WERI-Rb-1 (cell line): ENCODE data around the gene MYO10.
"Not testable (repeated sequence)": the region's sequence is repeated elsewhere in the genome, so short reads cannot be mapped to it uniquely, and the experiment has no call there.

Experiments
- DNase-seq: peaks from one replicate; pipeline ENCODE4 v3.0.0-alpha.2; 2020
- H3K27ac ChIP-seq: fragments of 250-450 bp; sonication (Bioruptor Pico); 2 replicates; pipeline ENCODE4 v1.5.1; 2020; ENCODE audit warnings: mild to moderate bottlenecking, moderate library complexity
- H3K27me3 ChIP-seq: fragments of 250-450 bp; sonication (Bioruptor Pico); 2 replicates; pipeline ENCODE4 v1.5.1; 2021; ENCODE audit warnings: mild to moderate bottlenecking, low read depth, moderate library complexity; ENCODE audit not compliant: insufficient read depth, severe bottlenecking
- H3K36me3 ChIP-seq: fragments of 250-450 bp; sonication (Bioruptor Pico); 2 replicates; pipeline ENCODE4 v1.5.1; 2020; ENCODE audit warnings: mild to moderate bottlenecking, moderate library complexity
- H3K4me3 ChIP-seq: 2 replicates; pipeline ENCODE4 v1.5.1; 2011; ENCODE audit warnings: low read depth, mild to moderate bottlenecking, control low read depth, low read length
- H3K9me3 ChIP-seq: fragments of 250-450 bp; sonication (Bioruptor Pico); 2 replicates; pipeline ENCODE4 v1.5.1; 2021; ENCODE audit warnings: mild to moderate bottlenecking, moderate library complexity; ENCODE audit not compliant: severe bottlenecking
- TF ChIP-seq, protein P1 (sequence below): IDR thresholded peaks from 2 replicates; pipeline ENCODE4 v1.5.1; 2011; ENCODE audit warnings: low read depth, mild to moderate bottlenecking, control low read depth, inconsistent platforms, low read length

MYO10 gene

DNA sequence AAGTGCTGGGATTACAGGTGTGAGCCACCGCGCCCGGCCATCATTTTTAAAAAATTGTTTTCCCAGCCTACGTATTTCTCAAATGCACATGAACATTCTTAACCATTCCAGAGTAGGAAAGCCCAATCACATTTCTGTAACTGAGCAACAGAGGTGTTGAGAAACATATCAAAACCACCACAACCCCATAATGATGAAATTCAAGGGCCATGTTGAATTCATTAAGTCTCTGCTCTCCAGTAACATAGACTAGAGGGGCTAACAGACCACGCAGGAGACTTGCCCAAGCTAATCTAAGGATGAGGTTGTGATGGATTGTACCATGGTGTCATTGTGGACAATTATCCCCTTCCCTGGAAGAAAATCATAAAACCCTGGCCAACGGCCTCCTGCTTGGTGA lies 52.9 kb downstream of the MYO10 start:
- no peaks in the 10 kb centered on the region for H3K27me3 ChIP-seq
- TF ChIP-seq, protein P1, sequence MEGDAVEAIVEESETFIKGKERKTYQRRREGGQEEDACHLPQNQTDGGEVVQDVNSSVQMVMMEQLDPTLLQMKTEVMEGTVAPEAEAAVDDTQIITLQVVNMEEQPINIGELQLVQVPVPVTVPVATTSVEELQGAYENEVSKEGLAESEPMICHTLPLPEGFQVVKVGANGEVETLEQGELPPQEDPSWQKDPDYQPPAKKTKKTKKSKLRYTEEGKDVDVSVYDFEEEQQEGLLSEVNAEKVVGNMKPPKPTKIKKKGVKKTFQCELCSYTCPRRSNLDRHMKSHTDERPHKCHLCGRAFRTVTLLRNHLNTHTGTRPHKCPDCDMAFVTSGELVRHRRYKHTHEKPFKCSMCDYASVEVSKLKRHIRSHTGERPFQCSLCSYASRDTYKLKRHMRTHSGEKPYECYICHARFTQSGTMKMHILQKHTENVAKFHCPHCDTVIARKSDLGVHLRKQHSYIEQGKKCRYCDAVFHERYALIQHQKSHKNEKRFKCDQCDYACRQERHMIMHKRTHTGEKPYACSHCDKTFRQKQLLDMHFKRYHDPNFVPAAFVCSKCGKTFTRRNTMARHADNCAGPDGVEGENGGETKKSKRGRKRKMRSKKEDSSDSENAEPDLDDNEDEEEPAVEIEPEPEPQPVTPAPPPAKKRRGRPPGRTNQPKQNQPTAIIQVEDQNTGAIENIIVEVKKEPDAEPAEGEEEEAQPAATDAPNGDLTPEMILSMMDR, result no peak
- no peak overlapping the region for H3K27ac ChIP-seq
- H3K36me3 ChIP-seq, result no peaks in the 10 kb centered on the region
- peaks cover 2% of the 10 kb centered on the region for H3K9me3 ChIP-seq
- DNase-seq, result no peak
- no peak overlapping the region for H3K4me3 ChIP-seq

DNA sequence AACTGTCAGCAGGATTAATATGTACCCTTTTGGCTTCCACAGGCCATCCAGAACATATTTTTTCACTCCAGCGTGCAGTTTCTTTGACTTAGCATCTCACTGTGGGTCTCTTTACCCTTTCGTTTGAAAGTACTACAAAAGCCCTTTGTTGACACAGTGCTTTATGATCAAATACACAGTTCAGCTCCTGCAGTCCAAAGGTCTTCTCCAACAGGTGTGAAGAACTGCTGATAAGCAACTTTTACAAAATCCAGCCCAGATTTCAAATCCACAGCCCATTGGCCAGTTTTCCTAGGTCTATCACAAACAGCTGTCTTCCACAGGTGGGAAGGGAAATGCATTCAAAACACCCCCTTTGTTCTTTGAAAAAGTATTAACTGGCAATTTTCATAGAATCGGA lies 54.8 kb downstream of the MYO10 start:
- no peak for DNase-seq
- TF ChIP-seq, protein P1, result no peak
- no peaks in the 10 kb centered on the region for H3K27me3 ChIP-seq
- H3K36me3 ChIP-seq, result peaks cover 10% of the 10 kb centered on the region
- no peaks in the 10 kb centered on the region for H3K9me3 ChIP-seq
- no peak overlapping the region for H3K27ac ChIP-seq
- no peak overlapping the region for H3K4me3 ChIP-seq

DNA sequence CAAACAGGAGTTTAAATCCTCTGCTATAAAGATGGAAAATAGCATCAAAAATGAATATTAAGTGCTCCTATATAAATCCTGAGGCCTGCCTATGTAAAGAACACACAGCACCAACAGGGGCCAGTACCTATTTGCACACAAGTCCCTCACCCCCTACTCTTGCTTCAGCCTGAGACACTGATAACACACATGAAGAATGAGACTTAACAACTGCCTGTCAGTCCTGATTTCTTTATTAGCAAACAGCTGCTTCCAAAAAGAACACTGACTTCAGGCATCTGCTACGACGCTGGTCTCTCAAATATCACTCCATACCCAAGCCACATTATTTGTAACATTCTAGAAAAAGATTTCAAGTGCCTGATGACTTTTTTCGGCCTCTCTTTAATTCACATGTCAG lies 55.5 kb downstream of the MYO10 start:
- no peak overlapping the region for H3K27ac ChIP-seq
- peaks cover 11% of the 10 kb centered on the region for H3K36me3 ChIP-seq
- no peaks in the 10 kb centered on the region for H3K27me3 ChIP-seq
- no peaks in the 10 kb centered on the region for H3K9me3 ChIP-seq
- H3K4me3 ChIP-seq, result no peak overlapping the region
- TF ChIP-seq, protein P1, result no peak
- DNase-seq, result no peak

DNA sequence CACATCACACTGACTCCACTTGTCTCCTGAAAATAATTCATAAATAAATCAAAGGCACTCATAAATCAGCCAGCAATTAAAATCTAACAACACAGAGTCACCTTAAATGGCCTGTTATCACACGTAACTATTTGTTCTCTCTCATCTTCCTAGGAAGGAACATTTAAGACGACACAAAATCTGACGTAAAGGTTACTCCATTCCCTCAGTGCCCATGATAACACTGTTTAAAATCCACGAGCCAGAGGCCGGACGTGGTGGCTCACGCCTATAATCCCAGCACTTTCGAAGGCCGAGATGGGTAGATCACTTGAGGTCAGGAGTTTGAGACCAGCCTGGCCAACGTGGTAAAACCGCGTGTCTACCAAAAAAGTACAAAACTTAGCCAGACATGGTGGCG lies 56.4 kb downstream of the MYO10 start:
- Histone ChIP-seq H3K4me3 (no peak overlapping the region), H3K27ac (no peak overlapping the region), H3K36me3 (peaks cover 19% of the 10 kb centered on the region), H3K27me3 (no peaks in the 10 kb centered on the region), H3K9me3 (no peaks in the 10 kb centered on the region)
- no peak for DNase-seq
- TF ChIP-seq, protein P1, result no peak

DNA sequence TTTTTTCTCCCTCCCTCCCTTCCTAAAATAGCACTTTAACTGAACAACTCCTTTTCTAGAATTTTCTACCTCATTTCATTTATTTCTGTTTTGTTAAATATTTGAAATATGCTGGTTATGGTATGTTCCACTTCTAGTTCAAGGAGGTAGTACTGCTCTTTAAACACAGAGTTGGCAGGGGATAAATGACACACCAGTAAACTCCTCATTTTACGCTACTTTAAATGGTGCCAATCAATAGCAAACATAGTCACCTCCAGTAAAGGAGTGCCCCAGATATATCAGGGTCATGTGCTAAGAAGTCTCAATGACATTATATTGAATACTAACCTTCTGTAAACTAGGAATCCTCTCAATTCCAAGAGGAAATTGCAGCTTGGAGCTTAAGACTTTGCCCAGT lies 56.9 kb downstream of the MYO10 start:
- TF ChIP-seq, protein P1, result no peak
- no peaks in the 10 kb centered on the region for H3K27me3 ChIP-seq
- no peak overlapping the region for H3K4me3 ChIP-seq
- H3K9me3 ChIP-seq, result no peaks in the 10 kb centered on the region
- H3K36me3 ChIP-seq, result peaks cover 22% of the 10 kb centered on the region
- no peak overlapping the region for H3K27ac ChIP-seq
- no peak for DNase-seq

DNA sequence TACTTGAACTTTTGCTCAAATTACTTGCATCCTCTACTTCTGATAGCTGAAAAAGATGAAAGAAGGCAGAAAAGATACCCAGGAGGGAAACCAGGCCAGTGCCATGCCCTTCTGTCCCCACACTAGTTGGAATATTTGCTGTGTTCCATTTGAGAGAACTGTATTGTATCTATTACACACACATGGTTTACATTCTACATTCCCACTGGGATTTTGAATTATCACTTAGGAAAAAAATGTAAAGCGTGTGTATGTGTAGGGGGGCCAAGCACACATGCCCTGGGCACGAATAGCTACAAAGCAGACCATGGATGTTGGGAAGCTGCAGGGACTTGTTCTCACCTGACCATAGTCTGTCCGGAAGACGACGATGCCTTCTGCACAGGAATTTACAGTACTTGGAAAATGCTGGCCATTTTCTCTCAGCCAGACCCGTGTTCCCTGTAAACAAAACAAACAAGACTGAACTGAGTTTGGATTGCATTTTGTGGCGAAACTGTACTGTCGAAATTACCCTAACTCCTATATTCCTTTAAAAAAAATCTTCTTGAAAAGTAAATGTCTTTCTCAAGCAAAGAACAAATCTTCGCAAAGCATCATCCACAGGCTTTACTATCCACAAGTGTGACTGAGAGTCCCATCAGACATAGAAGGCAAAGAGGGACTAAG lies 58.7 kb downstream of the MYO10 start:
- Histone ChIP-seq H3K27ac (no peak overlapping the region), H3K4me3 (no peak overlapping the region), H3K9me3 (peaks cover 15% of the 10 kb centered on the region), H3K36me3 (peaks cover 38% of the 10 kb centered on the region), H3K27me3 (no peaks in the 10 kb centered on the region)
- TF ChIP-seq, protein P1, result no peak
- no peak for DNase-seq

DNA sequence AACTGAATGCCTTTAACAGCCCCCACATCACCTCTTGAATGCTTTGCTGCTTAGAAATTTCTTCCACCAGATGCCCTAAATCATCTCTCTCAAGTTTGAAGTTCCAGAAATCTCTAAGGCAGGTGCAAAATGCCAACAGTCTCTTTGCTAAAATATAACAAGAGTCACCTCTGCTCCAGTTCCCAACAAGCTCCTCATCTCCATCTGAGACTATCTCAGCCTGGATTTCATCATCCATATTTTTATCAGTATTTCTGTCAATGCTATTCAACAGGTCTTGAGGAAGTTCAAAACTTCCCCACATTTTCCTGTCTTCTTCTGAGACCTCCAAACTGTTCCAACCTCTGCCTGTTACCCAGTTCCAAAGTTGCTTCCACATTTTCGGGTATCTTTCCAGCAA lies 61.7 kb downstream of the MYO10 start:
- peaks cover 42% of the 10 kb centered on the region for H3K36me3 ChIP-seq
- not testable (repeated sequence) for H3K4me3 ChIP-seq, H3K27ac ChIP-seq, DNase-seq, H3K27me3 ChIP-seq
- peaks cover 15% of the 10 kb centered on the region for H3K9me3 ChIP-seq
